K562 (cell line): ENCODE measurements around the gene SEC31A. TPM values are rescaled to one million over a fixed set of nuclear protein-coding genes. Genes with fewer than 3 reads are reported as not detected.
A peak's percentile ranks its signal among the peaks of the same experiment; 100 is the strongest.

Source experiments
- ATF6 ChIP-seq: sonication (generic); formaldehyde crosslinking; IDR thresholded peaks from 2 replicates; pipeline ENCODE4 v1.4.0; 2020; ENCODE audit warnings: mild to moderate bottlenecking, missing genetic modification reagents
- CTCFL ChIP-seq: IDR thresholded peaks from 2 replicates; pipeline ENCODE4 v1.6.1; 2011; ENCODE audit warnings: borderline replicate concordance, low read depth, mild to moderate bottlenecking, moderate library complexity, low read length; ENCODE audit not compliant: insufficient read depth, poor library complexity, severe bottlenecking
- GTF2F1 ChIP-seq: IDR thresholded peaks from 2 replicates; pipeline ENCODE4 v1.6.1; 2011; ENCODE audit warnings: low read depth, low read length, improper control_type of control experiment
- HMGN3 ChIP-seq: IDR thresholded peaks from 2 replicates; pipeline ENCODE4 v1.6.1; 2011; ENCODE audit warnings: borderline replicate concordance, low read depth, mild to moderate bottlenecking, mixed read lengths, low read length; ENCODE audit not compliant: insufficient read length; ENCODE audit errors: extremely low read depth
- KLF6 ChIP-seq: fragments of 250-450 bp; sonication (Bioruptor Pico); IDR thresholded peaks from 2 replicates; pipeline ENCODE4 v1.4.0; 2020; ENCODE audit warnings: mild to moderate bottlenecking, moderate library complexity, borderline replicate concordance
- NFATC3 ChIP-seq: fragments of 450-650 bp; IDR thresholded peaks from 2 replicates; pipeline ENCODE4 v1.6.1; 2017; ENCODE audit warnings: mild to moderate bottlenecking
- POLR2H ChIP-seq: IDR thresholded peaks from 2 replicates; pipeline ENCODE4 v1.6.1; 2016; ENCODE audit warnings: missing genetic modification characterization, low read depth, mild to moderate bottlenecking, control low read depth, missing compliant biosample characterization, moderate library complexity
- SAFB2 ChIP-seq: fragments of 200-400 bp; formaldehyde crosslinking; IDR thresholded peaks from 2 replicates; pipeline ENCODE4 v1.6.1; 2018; ENCODE audit warnings: borderline replicate concordance, low read length, low read depth, moderate library complexity; ENCODE audit not compliant: severe bottlenecking
- SMARCC2 ChIP-seq: fragments of 450-650 bp; IDR thresholded peaks from 2 replicates; pipeline ENCODE4 v1.6.1; 2017; ENCODE audit warnings: antibody characterized with exemption, moderate library complexity, mild to moderate bottlenecking, low read depth
- SOX6 ChIP-seq: fragments of 450-650 bp; IDR thresholded peaks from 2 replicates; pipeline ENCODE4 v1.6.1; 2014; ENCODE audit warnings: mild to moderate bottlenecking
- SP1 ChIP-seq: sonication (generic); formaldehyde crosslinking; IDR thresholded peaks from 2 replicates; pipeline ENCODE4 v1.8.1; 2022; ENCODE audit warnings: mild to moderate bottlenecking, missing genetic modification reagents
- TBP ChIP-seq: optimal IDR thresholded peaks from 2 replicates; pipeline ENCODE3; 2011; ENCODE audit warnings: low read depth, low read length, improper control_type of control experiment
- TCF3 ChIP-seq: sonication (generic); formaldehyde crosslinking; IDR thresholded peaks from 2 replicates; pipeline ENCODE4 v1.4.0; 2020; ENCODE audit warnings: mild to moderate bottlenecking, missing genetic modification reagents
- USF1 ChIP-seq: sonication (generic); formaldehyde crosslinking; IDR thresholded peaks from 2 replicates; pipeline ENCODE4 v1.9.0; 2022; ENCODE audit warnings: mild to moderate bottlenecking, missing genetic modification reagents
- XRCC5 ChIP-seq: fragments of 200-400 bp; formaldehyde crosslinking; IDR thresholded peaks from 2 replicates; pipeline ENCODE4 v1.6.1; 2017; ENCODE audit warnings: low read depth, mild to moderate bottlenecking, low read length
- ZFP91 ChIP-seq: sonication (generic); formaldehyde crosslinking; IDR thresholded peaks from 2 replicates; pipeline ENCODE4 v1.8.0; 2022; ENCODE audit warnings: mild to moderate bottlenecking, missing genetic modification reagents
- ZNF143 ChIP-seq: sonication (generic); formaldehyde crosslinking; IDR thresholded peaks from 2 replicates; pipeline ENCODE4 v1.9.0; 2022; ENCODE audit warnings: mild to moderate bottlenecking, missing genetic modification reagents
- ZNF316 ChIP-seq: fragments of 450-650 bp; IDR thresholded peaks from 2 replicates; pipeline ENCODE4 v1.6.1; 2016
- ZNF511 ChIP-seq: sonication (generic); formaldehyde crosslinking; IDR thresholded peaks from 2 replicates; pipeline ENCODE4 v1.8.0; 2022; ENCODE audit warnings: mild to moderate bottlenecking, missing genetic modification reagents
- ZSCAN32 ChIP-seq: fragments of 450-650 bp; formaldehyde crosslinking; IDR thresholded peaks from 2 replicates; pipeline ENCODE4 v1.4.0; 2020; ENCODE audit warnings: mild to moderate bottlenecking, moderate library complexity
- ZZZ3 ChIP-seq: fragments of 450-650 bp; IDR thresholded peaks from 2 replicates; pipeline ENCODE4 v1.6.1; 2016; ENCODE audit warnings: antibody characterized with exemption, mild to moderate bottlenecking, moderate library complexity
- polyA plus RNA-seq, 8 experiments: library from polyadenylated mRNA; depleted of rRNA in 4 of 8; stranded (reverse) in 5 of 8; unstranded in 3 of 8; fragments of >200 nt; fragmentation: Nextera tagmentation in 2 of 8; fragmentation: Illumina TruSeq in 1 of 8; extraction: Ambion mirVana in 2 of 8; extraction: Trizol in 1 of 8; gene quantifications; 2 replicates each; pipeline versions ENCODE4 v1.2.1 to v1.2.3, GENCODE V29; 2011 to 2014; ENCODE audit warnings: inconsistent platforms in 1 of 8, missing spikeins in 1 of 8
- total RNA-seq, 7 experiments: library from RNA; depleted of rRNA in 6 of 7; stranded (reverse); fragments of >200 nt in 6 of 7; fragmentation: Illumina TruSeq in 2 of 7; extraction: Trizol in 2 of 7; gene quantifications; 2 replicates each; pipeline versions ENCODE4 v1.2.1 to v1.2.3, GENCODE V29; 2011 to 2021; ENCODE audit warnings: low replicate concordance in 1 of 7

SEC31A gene
- total and polyA plus RNA-seq, 9 of the 15 experiments (the other 6 are each of a cell fraction or from before 2014, with no cell fraction given), result 78.9 to 241 (median 173) TPM

GRCh38 chr4:82890901-82891706 lies at the start of gene SEC31A (continued):
- TF ChIP-seq POLR2H (peak; percentile 87), SP1 (peak; percentile 99), SOX6 (peak; percentile 29), SMARCC2 (no peak), NFATC3 (no peak), CTCFL (no peak), ZNF316 (no peak), ZNF511 (CRISPR knock-in tag) (peak; percentile 74; the same call in 1 of the 2 replicates), KLF6 (CRISPR knock-in tag) (peak; percentile 98), USF1 (no peak), ATF6 (CRISPR knock-in tag) (0 out of 2 replicates have a peak, but pooled peaks have one; percentile 71), ZNF143 (no peak), XRCC5 (no peak), GTF2F1 (0 out of 2 replicates have a peak, but pooled peaks have one; percentile 26), HMGN3 (peak; percentile 91), TCF3 (peak; percentile 42), TBP (peak; percentile 85), ZZZ3 (no peak), ZFP91 (CRISPR knock-in tag) (0 out of 2 replicates have a peak, but pooled peaks have one; percentile 17), ZSCAN32 (CRISPR knock-in tag) (no peak), SAFB2 (no peak)
